NCI-H2196 treated with DMSO at 0.1 percent for 48 hours (cell line): ENCODE measurements around the gene AZI2.

ENCODE experiments used
- DNase-seq: peaks from one replicate; lab custom pipeline; 2025; ENCODE audit not compliant: unreplicated experiment; lab: John Stamatoyannopoulos, UW

The AZI2 gene, protein sequence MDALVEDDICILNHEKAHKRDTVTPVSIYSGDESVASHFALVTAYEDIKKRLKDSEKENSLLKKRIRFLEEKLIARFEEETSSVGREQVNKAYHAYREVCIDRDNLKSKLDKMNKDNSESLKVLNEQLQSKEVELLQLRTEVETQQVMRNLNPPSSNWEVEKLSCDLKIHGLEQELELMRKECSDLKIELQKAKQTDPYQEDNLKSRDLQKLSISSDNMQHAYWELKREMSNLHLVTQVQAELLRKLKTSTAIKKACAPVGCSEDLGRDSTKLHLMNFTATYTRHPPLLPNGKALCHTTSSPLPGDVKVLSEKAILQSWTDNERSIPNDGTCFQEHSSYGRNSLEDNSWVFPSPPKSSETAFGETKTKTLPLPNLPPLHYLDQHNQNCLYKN

GRCh38 chr3:28348629-28349468 is at the start of gene AZI2, which contains the start of gene ZCWPW2:
Gene AZI2, minus strand, starts transcription at chr3:28348824. Its CDS starts 8,207 bp downstream, at chr3:28340617.
Gene ZCWPW2, plus strand, starts transcription at chr3:28348721. Its CDS starts 64,348 bp downstream, at chr3:28413069.
- peak; percentile 51 for DNase-seq

DNA sequence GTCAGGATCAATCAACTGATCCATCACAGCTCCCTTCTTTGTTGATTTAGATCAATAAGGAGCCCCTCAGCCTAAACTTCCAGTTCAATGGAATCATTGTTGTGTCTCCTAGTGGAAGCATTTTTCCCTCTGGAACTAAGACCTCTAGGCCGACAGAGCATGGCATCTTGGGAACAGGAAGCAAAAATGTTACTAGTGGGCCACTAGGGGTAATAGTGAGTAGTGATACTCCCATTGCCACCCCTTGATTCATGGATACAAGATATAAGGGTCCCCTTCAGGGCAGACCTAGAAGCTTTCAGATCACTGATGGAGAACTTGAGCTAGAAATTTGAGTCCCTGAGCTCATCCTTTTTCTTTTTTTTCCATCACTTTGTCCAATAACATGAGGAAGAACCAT is 40.4 kb upstream of the AZI2 start:
- DNase-seq, result no peak

GRCh38 chr3:28386049-28386448 is 37.4 kb upstream of the AZI2 start:
- DNase-seq, result no peak

- no peak for DNase-seq
Measured at GRCh38 chr3:28376424-28376823, 27.8 kb upstream of the AZI2 start.

DNA sequence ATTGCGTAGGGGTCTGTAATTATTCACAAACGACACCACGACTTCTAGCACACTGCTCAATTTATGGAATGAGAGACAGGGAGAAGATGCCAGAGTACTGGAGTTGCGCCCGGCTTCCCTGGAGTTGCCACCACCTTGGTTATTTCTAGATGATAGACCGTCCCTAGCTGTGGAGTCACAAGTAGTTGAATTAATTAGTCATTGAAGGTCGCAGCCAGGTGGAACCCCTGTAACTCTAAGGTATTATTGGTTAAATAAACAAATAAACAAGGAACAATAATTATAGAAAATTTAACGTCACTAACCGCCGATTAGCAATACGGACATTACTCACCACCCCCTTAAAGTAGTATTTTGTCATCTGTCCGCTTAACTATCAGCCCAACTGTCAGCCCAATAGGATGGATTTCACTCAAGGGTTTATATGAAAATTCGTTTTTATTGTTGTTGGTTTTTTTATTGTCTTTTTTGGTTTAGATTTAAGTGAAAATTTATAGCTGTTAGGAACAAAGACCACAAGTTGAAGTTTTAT is 911 bp upstream of the AZI2 start:
- no peak for DNase-seq

DNA sequence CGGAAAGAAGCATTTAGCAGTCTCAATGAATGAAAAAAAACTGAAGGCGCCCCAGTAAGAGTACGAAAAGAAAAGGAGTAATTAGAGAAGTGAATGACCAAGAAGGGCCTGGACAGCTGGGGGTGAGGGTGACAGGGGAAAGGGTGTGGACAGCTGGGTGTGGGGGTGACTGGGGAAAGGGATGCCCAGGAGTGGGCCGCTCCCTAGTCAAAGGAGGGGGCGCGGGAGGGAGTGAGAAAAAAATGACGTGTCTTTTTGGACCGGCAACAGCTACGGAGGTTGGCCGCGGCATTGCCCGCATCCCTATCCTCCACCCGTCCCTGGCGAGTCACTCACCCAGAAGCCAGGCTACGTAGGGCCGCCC is 377 bp downstream of the AZI2 start:
- DNase-seq, result no peak

- no peak for DNase-seq
Measured at GRCh38 chr3:28347374-28348264, 1.0 kb downstream of the AZI2 start.

- no peak for DNase-seq
Measured at GRCh38 chr3:28345690-28346089, 2.9 kb downstream of the AZI2 start.

DNA sequence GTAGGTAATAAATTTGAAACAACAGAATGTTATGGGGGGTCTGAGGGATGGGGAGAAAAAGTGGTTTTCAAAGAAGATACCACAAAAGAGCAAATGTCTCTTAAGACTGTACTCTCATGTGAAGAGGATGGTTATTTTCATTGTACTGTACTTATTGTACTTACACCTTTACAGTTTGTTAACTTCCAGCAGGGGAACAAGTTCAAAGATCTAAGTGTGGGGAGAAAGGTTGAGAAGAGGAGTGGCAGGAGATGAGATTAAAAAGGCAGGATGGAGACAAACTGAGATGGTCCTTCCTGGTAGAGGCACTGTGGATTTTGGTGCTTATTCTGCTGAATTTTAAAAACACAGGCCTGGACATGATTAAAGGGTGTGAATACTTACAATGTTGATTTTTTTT is 5.5 kb downstream of the AZI2 start:
- DNase-seq, result no peak

- no peak for DNase-seq
Measured at GRCh38 chr3:28337230-28337629, 11.4 kb downstream of the AZI2 start.

- DNase-seq, result no peak
Measured at GRCh38 chr3:28335246-28335645, 13.4 kb downstream of the AZI2 start.

GRCh38 chr3:28334552-28334951 is 14.1 kb downstream of the AZI2 start:
- no peak for DNase-seq

DNA sequence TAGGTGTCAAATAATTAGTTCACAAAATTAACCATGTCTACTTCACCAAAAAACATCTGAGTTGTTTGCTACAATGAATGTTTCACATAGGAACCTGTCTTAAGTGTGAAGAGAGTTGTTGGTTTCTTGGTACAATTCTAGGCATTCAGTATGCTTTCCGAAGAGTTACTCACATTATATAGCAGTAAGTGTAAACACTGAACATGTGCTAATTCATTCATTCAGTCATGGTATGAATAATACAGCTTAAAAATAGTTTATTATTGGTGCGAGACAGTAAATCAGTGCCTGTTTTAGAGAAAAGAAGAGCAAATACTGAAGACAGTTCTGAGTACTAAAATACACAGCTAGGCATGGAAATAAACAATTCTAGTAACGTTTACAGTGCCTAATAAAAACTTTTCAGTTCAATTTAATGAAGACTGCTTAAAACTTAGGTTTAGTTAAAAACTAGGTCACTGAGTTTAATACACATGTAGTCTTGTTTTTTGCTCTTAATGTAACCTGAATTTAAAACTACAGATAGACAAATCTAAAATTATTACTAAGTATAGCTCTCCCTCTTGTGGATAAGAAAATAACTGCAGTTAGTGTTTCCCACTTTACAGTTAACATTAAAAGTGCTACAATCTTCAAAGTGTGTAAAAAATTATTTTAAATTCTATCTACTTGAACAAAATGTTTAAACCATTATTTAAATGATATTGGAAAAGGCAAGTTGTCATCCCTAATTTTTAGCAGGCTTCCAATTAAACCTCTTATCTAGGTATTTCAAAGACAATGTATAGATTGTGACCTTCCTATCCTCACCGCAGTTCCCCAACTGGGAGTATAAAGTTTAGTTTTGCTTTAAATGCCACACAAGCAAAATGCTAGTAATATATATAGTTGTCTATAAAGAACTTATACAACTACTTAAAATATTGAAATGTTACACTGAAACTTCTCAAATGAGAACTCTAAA is 20.2 kb downstream of the AZI2 start:
- DNase-seq, result no peak

DNA sequence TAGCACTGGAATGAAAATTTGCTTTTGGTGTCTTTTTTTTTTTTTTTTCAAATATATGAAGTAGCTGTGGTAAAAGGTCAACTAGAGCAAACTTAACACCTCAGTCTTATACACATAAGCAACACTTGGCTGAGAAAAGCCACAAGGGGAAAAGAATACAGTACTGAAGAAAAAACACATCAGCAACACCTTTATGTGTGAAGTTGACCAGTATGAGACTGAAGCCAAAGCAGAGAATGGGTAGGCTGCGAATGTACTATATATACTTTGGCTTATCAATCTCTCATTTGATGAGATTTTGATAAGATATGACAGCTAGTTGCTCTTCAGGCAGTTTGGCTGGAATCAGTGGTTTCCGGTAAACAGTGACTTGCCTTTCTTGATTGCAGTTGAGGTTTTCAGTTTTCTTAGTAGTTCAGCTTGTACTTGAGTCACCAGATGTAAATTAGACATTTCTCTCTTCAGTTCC is 22.1 kb downstream of the AZI2 start:
- DNase-seq, result no peak

DNA sequence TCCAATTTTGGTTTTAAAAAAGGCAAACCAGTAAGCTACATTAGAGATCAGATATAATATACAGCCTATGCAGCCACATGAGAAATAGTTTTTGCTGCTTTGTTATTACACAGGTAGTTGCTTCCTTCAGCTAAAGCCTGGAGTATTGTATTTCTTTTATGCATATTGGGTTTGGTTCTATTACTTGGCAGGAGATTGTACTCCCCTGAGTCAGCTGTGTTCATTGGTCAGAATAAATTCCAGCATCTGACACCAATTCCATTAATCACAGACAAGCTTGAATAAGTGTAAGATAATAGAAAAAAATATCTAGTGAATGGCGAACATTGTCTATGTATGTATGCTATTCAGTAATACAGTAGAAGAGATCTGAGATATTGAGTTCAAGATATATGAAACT is 26.2 kb downstream of the AZI2 start:
- DNase-seq, result no peak

DNA sequence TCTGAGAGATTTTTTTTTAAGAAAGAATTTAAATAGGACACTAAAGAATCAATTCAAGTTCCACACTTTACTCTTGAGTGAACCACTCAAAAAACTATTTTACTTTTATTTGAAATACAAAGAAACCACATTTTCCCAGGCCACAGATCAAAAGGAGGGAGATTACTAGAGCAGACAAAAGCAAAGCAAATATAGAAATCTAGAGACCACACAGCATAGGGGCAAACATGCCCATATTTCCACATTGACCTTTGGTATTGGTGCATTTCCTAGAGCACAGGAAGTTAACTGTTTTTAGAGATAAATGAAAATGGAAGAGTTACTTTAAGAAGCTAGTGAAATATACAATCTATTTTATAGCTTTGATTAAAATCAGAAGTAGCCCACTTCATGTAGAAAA is 27.6 kb downstream of the AZI2 start:
- DNase-seq, result no peak

- no peak for DNase-seq
Measured at GRCh38 chr3:28317438-28318022, 31.1 kb downstream of the AZI2 start.

DNA sequence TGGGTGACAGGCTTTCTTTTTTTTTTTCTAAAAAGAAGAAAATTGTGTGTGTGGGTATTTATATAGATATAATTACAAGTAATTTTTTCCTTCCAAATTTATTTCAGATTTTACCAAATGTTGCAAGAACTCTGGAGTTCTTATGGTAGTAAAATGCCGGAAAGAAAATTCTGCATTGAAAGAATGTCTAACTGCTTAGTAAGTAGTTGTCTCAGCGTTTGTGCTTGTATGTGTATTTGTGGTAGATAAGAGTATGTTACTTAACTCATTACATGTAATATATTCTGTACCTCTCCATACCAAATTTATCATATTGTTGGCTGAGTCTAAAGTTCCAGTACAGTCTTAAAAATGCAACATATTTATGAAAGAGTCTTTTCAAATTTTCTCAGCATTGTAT is 32.4 kb downstream of the AZI2 start:
- DNase-seq, result no peak

- no peak for DNase-seq
Measured at GRCh38 chr3:28315711-28316110, 32.9 kb downstream of the AZI2 start.
